Skeletal muscle tissue (tissue), 4 donors: ENCODE results near the gene CARM1. TPM values are rescaled to one million over a fixed set of nuclear protein-coding genes. Genes with fewer than 3 reads are reported as not detected.
"Not testable (repeated sequence)": the region's sequence is repeated elsewhere in the genome, so short reads cannot be mapped to it uniquely, and the experiment has no call there.

ENCODE experiments used
- H3K27ac ChIP-seq: one replicate; pipeline ENCODE4 v1.7.0; 2013; ENCODE audit warnings: mild to moderate bottlenecking, low read depth, low read length, inconsistent platforms
- H3K27me3 ChIP-seq, 3 donors: one replicate each; pipeline ENCODE4 v1.7.0; 2013; ENCODE audit warnings: low read length in 3 of 3; ENCODE audit not compliant: control insufficient read depth in 3 of 3, insufficient read depth in 3 of 3
- H3K36me3 ChIP-seq, 3 donors: one replicate each; pipeline ENCODE4 v1.7.0; 2013; ENCODE audit warnings: low read length in 3 of 3; ENCODE audit not compliant: control insufficient read depth in 3 of 3, insufficient read depth in 3 of 3
- H3K4me1 ChIP-seq, 3 donors: one replicate each; pipeline ENCODE4 v1.7.0; 2013; ENCODE audit warnings: low read length in 3 of 3, mild to moderate bottlenecking in 3 of 3; ENCODE audit not compliant: control insufficient read depth in 3 of 3, insufficient read depth in 3 of 3
- H3K4me3 ChIP-seq, 3 donors: one replicate each; pipeline ENCODE4 v1.7.0; 2013; ENCODE audit warnings: low read length in 3 of 3
- H3K9ac ChIP-seq, 3 donors: one replicate each; pipeline ENCODE4 v1.7.0; 2013; ENCODE audit warnings: low read length in 3 of 3, mild to moderate bottlenecking in 3 of 3, moderate library complexity in 2 of 3, low read depth in 1 of 3
- H3K9me3 ChIP-seq, 3 donors: one replicate each; pipeline ENCODE4 v1.7.0; 2013; ENCODE audit warnings: low read length in 3 of 3; ENCODE audit not compliant: control insufficient read depth in 3 of 3
- total RNA-seq: library from RNA; depleted of rRNA; stranded (reverse); fragments of >200 nt; gene quantifications from one replicate; pipeline ENCODE4 v1.2.3, GENCODE V29; 2014
- donor health status: Osteomylitis.

Gene CARM1
- total RNA-seq, 1 donor from 2014 or later, result 19.8 TPM

- Histone ChIP-seq H3K36me3 (peaks cover 15 to 33% (median 30%) of the 10 kb centered on the region in 3 donors), H3K27ac (no peak overlapping the region), H3K27me3 (no peaks in the 10 kb centered on the region), H3K9ac (no peak overlapping the region), H3K4me1 (peaks cover 14 to 16% (median 14%) of the 10 kb centered on the region in 3 donors), H3K4me3 (no peak overlapping the region), H3K9me3 (peaks cover 0 to 7% (median 6%) of the 10 kb centered on the region in 3 donors)
Measured at GRCh38 chr19:10832939-10833296, 38.4 kb upstream of the CARM1 start.

GRCh38 chr19:10835089-10835753 is 36.1 kb upstream of the CARM1 start:
- Histone ChIP-seq H3K4me3 (peak overlapping the region; percentile 66 to 85 (median 85)), H3K27ac (peak overlapping the region; percentile 99), H3K4me1 (peaks cover 14 to 16% (median 14%) of the 10 kb centered on the region in 3 donors), H3K9ac (peak overlapping the region; percentile 59 to 86 (median 75)), H3K9me3 (peaks cover 0 to 7% (median 6%) of the 10 kb centered on the region in 3 donors), H3K27me3 (no peaks in the 10 kb centered on the region), H3K36me3 (peaks cover 15 to 25% (median 22%) of the 10 kb centered on the region in 3 donors)

- peak within 1 kb of the TSS; percentile 88 to 99 (median 98) for H3K9ac ChIP-seq
- H3K9me3 ChIP-seq, result peaks cover 0 to 7% (median 6%) of the 10 kb centered on the region in 3 donors
- peaks cover 14 to 16% (median 14%) of the 10 kb centered on the region in 3 donors for H3K4me1 ChIP-seq
- no peaks in the 10 kb centered on the region for H3K27me3 ChIP-seq
- peaks cover 15 to 25% (median 20%) of the 10 kb centered on the region in 3 donors for H3K36me3 ChIP-seq
- H3K4me3 ChIP-seq, result peak within 1 kb of the TSS; percentile 78 to 88 (median 85)
- peak within 1 kb of the TSS; percentile 99 for H3K27ac ChIP-seq
Measured at GRCh38 chr19:10835754-10836478, 35.4 kb upstream of the CARM1 start, which contains the start of gene TMED1. TSS of gene TMED1 (minus strand) at chr19:10836212. CDS start at chr19:10836191, 21 bp downstream.

DNA sequence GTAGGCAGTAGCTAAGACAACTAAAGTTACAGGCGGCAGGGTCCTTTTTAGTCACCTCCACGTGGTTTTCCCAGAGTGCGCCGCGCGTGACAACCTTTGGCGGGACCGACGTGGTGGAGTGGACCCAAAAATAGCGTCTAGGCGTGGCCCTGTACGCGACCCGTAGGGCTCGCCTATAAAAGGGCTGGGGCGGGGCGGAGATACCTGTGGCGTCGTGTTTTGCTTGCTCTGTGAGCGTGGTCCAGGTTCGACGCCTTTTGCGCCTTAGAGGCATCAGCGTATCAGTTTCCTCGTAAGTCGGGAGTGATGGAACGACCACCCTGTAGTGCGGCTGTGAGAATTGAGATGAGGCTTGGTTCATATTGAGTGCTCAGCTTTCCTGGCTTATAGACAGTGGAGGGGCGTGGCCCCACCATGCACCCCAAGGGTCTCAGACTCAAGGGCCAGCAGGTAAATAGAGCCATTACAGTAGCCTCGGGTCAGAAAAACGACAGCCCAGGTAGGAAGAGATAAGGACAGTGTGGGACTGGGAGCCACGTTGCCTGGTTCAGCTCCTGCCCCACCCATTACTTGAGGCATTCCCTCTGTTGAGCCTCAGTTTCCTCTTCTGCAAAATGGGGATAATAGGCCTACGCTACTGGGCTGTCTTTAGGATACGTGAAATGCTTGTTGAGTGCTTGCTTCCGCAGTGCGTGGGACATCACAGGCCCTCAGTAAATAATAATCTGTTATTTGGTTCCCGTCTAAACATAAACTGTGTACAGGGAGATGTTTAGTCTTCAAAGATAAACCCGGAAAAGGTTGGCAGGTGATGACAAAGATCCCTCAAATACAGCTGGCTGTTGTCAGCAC is 34.6 kb upstream of the CARM1 start:
- Histone ChIP-seq H3K9me3 (peaks cover 0 to 7% (median 6%) of the 10 kb centered on the region in 3 donors), H3K4me1 (peaks cover 14 to 16% (median 14%) of the 10 kb centered on the region in 3 donors), H3K4me3 (peak overlapping the region; percentile 78 to 88 (median 81)), H3K27ac (peak overlapping the region; percentile 99), H3K9ac (peak overlapping the region; percentile 88 to 99 (median 98)), H3K36me3 (peaks cover 15 to 25% (median 20%) of the 10 kb centered on the region in 3 donors), H3K27me3 (no peaks in the 10 kb centered on the region)

GRCh38 chr19:10837649-10838048 is 33.7 kb upstream of the CARM1 start:
- H3K27me3 ChIP-seq, H3K9ac ChIP-seq, H3K9me3 ChIP-seq, H3K4me3 ChIP-seq, H3K27ac ChIP-seq: not testable (repeated sequence)
- Histone ChIP-seq H3K36me3 (peaks cover 11 to 18% (median 12%) of the 10 kb centered on the region in 3 donors), H3K4me1 (peaks cover 14 to 16% (median 14%) of the 10 kb centered on the region in 3 donors)

- Histone ChIP-seq H3K4me1 (peaks cover 14 to 16% (median 14%) of the 10 kb centered on the region in 3 donors), H3K9ac (no peak overlapping the region), H3K36me3 (peaks cover 5 to 11% (median 7%) of the 10 kb centered on the region in 3 donors), H3K27me3 (no peaks in the 10 kb centered on the region), H3K9me3 (peaks cover 0 to 7% (median 6%) of the 10 kb centered on the region in 3 donors), H3K4me3 (no peak overlapping the region), H3K27ac (no peak overlapping the region)
Measured at GRCh38 chr19:10838377-10838776, 33.0 kb upstream of the CARM1 start.

DNA sequence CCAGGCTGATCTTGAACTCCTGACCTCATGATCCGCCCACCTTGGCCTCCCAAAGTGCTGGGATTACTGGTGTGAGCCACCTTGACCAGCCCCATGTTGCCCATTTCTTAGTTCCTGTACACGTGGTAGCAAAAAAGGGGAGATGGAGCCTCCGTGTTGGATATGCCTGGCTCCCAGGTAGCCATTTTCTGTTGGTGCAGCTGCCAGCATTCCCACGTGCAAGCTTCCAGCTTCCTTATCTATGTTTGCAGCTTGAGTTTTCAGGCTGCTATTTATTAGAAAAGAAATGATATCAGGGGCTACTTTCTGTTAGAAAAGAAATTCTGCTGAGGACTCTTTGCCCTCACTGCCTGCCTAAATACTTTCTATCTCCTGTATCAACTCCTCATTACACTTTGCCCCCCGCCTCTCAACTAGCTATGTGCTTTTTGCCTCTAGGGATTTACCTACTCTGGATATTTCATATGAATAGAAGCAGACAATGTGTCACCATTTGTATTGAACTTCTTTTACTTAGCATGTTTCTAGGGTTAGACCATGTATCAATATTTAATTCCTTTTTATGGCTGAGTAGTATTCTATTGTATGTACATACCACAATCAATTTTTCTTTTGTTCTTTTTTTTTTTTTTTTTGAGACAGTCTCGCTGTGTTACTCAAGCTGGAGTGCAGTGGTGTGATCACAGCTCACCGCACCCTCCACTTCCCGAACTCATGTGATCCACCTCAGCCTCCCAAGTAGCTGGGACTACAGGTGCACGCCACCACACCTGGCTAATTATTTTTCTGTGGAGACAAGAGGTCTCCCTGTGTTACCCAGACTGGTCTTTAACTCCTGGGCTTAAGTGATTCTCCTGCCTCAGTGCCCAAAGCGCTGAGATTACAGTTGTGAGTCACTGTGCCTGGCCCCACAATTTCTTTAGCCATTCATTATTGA is 32.0 kb upstream of the CARM1 start:
- Histone ChIP-seq H3K9me3 (peaks cover 0 to 7% (median 6%) of the 10 kb centered on the region in 3 donors), H3K27ac (no peak overlapping the region), H3K27me3 (no peaks in the 10 kb centered on the region), H3K9ac (no peak overlapping the region), H3K36me3 (peaks cover 0 to 6% (median 5%) of the 10 kb centered on the region in 3 donors), H3K4me1 (peaks cover 14 to 16% (median 14%) of the 10 kb centered on the region in 3 donors), H3K4me3 (no peak overlapping the region)

- Histone ChIP-seq H3K9ac (no peak overlapping the region), H3K27ac (no peak overlapping the region), H3K36me3 (no peaks in the 10 kb centered on the region), H3K4me1 (no peaks in the 10 kb centered on the region), H3K9me3 (no peaks in the 10 kb centered on the region), H3K27me3 (no peaks in the 10 kb centered on the region), H3K4me3 (no peak overlapping the region)
Measured at GRCh38 chr19:10842788-10843187, 28.6 kb upstream of the CARM1 start.
